WERI-Rb-1 (cell line): ENCODE data around the gene PLXDC2.

Source experiments
- DNase-seq: peaks from one replicate; pipeline ENCODE4 v3.0.0-alpha.2; 2020
- H3K27ac ChIP-seq: fragments of 250-450 bp; sonication (Bioruptor Pico); 2 replicates; pipeline ENCODE4 v1.5.1; 2020; ENCODE audit warnings: mild to moderate bottlenecking, moderate library complexity
- H3K27me3 ChIP-seq: fragments of 250-450 bp; sonication (Bioruptor Pico); 2 replicates; pipeline ENCODE4 v1.5.1; 2021; ENCODE audit warnings: mild to moderate bottlenecking, low read depth, moderate library complexity; ENCODE audit not compliant: insufficient read depth, severe bottlenecking
- H3K36me3 ChIP-seq: fragments of 250-450 bp; sonication (Bioruptor Pico); 2 replicates; pipeline ENCODE4 v1.5.1; 2020; ENCODE audit warnings: mild to moderate bottlenecking, moderate library complexity
- H3K4me3 ChIP-seq: 2 replicates; pipeline ENCODE4 v1.5.1; 2011; ENCODE audit warnings: low read depth, mild to moderate bottlenecking, control low read depth, low read length
- H3K9me3 ChIP-seq: fragments of 250-450 bp; sonication (Bioruptor Pico); 2 replicates; pipeline ENCODE4 v1.5.1; 2021; ENCODE audit warnings: mild to moderate bottlenecking, moderate library complexity; ENCODE audit not compliant: severe bottlenecking
- TF ChIP-seq, protein P1 (sequence below): IDR thresholded peaks from 2 replicates; pipeline ENCODE4 v1.5.1; 2011; ENCODE audit warnings: low read depth, mild to moderate bottlenecking, control low read depth, inconsistent platforms, low read length

PLXDC2 gene

DNA sequence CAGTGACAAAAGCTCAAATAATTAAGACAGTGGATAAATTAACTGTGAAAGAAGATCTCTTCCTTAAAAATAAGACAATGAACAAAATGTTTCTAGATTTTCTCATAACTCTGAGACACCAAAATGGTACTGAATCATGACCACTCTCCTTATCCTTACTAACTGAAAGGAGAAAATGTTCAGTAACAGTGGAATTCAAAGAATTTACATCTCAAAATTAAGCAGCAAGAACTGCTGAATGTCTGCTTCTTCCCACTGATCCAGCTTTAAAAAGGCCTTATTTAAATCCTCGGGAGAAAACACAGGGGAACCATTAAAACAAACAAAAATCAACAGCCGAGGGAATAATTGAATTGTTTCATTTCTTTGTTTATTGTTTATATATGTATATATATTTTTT lies 27.3 kb upstream of the PLXDC2 start:
- no peak for DNase-seq
- H3K36me3 ChIP-seq: no peaks in the 10 kb centered on the region
- H3K27ac ChIP-seq: no peak overlapping the region
- H3K9me3 ChIP-seq: no peaks in the 10 kb centered on the region
- TF ChIP-seq, protein P1, sequence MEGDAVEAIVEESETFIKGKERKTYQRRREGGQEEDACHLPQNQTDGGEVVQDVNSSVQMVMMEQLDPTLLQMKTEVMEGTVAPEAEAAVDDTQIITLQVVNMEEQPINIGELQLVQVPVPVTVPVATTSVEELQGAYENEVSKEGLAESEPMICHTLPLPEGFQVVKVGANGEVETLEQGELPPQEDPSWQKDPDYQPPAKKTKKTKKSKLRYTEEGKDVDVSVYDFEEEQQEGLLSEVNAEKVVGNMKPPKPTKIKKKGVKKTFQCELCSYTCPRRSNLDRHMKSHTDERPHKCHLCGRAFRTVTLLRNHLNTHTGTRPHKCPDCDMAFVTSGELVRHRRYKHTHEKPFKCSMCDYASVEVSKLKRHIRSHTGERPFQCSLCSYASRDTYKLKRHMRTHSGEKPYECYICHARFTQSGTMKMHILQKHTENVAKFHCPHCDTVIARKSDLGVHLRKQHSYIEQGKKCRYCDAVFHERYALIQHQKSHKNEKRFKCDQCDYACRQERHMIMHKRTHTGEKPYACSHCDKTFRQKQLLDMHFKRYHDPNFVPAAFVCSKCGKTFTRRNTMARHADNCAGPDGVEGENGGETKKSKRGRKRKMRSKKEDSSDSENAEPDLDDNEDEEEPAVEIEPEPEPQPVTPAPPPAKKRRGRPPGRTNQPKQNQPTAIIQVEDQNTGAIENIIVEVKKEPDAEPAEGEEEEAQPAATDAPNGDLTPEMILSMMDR: no peak
- no peaks in the 10 kb centered on the region for H3K27me3 ChIP-seq
- no peak overlapping the region for H3K4me3 ChIP-seq

DNA sequence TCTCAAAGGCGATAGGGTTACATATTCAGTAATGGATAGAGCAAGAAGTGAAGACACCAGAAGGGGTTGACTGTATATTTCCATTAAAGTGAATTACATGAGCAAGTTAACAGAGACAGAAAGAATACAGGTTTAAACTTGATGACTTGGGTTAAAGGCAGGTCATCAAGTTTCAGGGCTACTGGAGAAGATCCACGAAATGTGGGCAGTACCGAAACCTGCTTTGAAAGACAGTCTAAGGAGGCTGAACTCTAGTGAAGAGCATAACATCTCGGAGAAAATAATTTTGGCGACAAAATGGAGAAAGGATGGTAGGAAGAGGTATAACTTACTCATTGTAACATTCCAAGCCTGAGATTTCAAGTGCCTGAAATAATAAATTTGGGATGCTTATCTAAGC lies 26.6 kb upstream of the PLXDC2 start:
- TF ChIP-seq, protein P1: no peak
- H3K9me3 ChIP-seq: no peaks in the 10 kb centered on the region
- no peak overlapping the region for H3K27ac ChIP-seq
- DNase-seq: no peak
- H3K36me3 ChIP-seq: no peaks in the 10 kb centered on the region
- H3K4me3 ChIP-seq: no peak overlapping the region
- H3K27me3 ChIP-seq: no peaks in the 10 kb centered on the region

DNA sequence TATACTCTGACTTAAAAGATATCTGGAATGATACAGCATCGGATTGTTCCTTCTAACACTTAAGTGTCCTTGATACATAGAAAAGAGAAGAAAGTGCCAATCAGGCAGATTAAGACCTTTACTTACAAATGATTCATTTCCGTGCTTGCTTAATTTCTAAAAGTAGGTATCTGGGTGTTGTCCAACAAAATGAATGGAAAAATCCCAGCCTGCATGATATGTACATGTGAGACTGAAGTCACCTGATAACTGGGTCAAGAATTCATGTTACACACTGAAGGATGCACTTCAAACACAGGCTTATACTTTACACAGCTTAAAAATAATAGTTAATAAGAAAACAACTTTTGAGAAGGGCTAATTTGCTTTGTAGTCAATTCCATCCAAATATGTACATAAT lies 25.2 kb upstream of the PLXDC2 start:
- TF ChIP-seq, protein P1: no peak
- Histone ChIP-seq H3K4me3 (no peak overlapping the region), H3K36me3 (no peaks in the 10 kb centered on the region), H3K9me3 (no peaks in the 10 kb centered on the region), H3K27me3 (no peaks in the 10 kb centered on the region), H3K27ac (no peak overlapping the region)
- no peak for DNase-seq

DNA sequence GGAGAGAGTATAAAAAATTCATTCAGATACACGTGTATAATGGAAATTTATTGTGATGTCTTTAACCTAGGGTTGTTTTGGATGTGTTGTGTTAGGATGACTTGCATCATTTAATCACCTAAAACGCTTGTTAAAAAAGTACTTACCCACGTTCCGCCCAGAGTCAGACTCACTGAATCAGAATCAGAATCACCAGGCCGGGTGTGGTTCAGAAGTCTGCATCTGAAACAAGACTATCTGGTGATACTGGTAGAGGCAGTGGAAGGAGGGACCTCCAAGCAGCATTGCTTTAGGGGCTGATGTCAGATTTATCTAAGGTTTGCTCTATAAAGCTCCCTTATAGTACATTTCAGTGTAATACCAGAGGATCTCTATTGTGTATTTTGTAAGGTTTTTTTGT lies 20.5 kb upstream of the PLXDC2 start:
- H3K4me3 ChIP-seq: no peak overlapping the region
- H3K9me3 ChIP-seq: no peaks in the 10 kb centered on the region
- TF ChIP-seq, protein P1: no peak
- no peak overlapping the region for H3K27ac ChIP-seq
- no peaks in the 10 kb centered on the region for H3K36me3 ChIP-seq
- DNase-seq: no peak
- no peaks in the 10 kb centered on the region for H3K27me3 ChIP-seq

DNA sequence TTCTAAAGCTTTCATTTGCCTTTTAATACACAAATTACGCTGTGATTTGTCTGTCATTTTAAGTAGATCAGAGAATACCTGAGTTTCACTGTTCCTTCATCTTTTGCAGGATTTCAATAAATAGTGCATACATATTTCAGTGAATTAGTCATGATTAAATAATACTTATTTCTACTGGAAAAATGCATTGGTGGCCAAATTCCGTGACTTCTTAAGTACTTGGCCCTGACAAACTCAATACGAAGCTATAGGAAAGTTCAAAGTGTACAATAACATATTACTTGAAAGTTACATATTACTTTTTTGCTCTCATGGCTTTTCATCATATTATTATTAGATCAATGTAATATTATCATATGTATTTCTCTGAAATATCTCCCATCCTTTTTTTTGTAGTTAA lies 16.1 kb upstream of the PLXDC2 start:
- TF ChIP-seq, protein P1: no peak
- no peak for DNase-seq

DNA sequence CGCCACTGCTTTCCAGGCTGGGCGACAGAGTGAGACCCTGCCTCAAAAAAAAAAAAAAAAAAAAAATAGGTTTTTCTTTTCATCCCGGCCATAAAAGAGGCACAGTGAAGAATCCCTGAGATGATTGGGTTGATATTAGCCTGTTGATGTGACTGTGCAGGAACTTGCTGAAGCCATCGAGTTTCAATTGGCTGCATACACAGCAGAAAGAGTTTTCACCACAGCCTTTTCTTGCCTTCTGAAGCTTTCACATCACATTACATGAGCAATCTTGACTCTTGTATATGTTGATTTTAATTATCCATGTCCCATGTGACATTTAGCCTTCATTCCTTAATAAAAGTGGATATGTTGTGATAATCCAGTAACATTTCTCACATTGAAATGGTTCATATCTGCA lies 14.9 kb upstream of the PLXDC2 start:
- no peaks in the 10 kb centered on the region for H3K36me3 ChIP-seq
- TF ChIP-seq, protein P1: no peak
- H3K27me3 ChIP-seq: no peaks in the 10 kb centered on the region
- no peak for DNase-seq
- no peak overlapping the region for H3K4me3 ChIP-seq
- H3K9me3 ChIP-seq: no peaks in the 10 kb centered on the region
- H3K27ac ChIP-seq: no peak overlapping the region

More for the DNA sequence above, 16.1 kb upstream of the PLXDC2 start:
- H3K9me3 ChIP-seq: no peaks in the 10 kb centered on the region
- H3K27ac ChIP-seq: no peak overlapping the region
- no peaks in the 10 kb centered on the region for H3K27me3 ChIP-seq
- no peaks in the 10 kb centered on the region for H3K36me3 ChIP-seq
- no peak overlapping the region for H3K4me3 ChIP-seq
